Tibial artery (tissue), 4 donors: ENCODE data around the gene CSRP1.
"Not testable (repeated sequence)": the region's sequence is repeated elsewhere in the genome, so short reads cannot be mapped to it uniquely, and the experiment has no call there.

Experiments used
- DNase-seq, 2 donors: peaks; one replicate each; pipeline ENCODE4 v3.0.0-alpha.2; 2019
- H3K27ac ChIP-seq, 2 donors: fragments of 200-600 bp; sonication (generic) in 1 of 2; 1 replicate in 1 of 2; 2 replicates in 1 of 2; pipeline ENCODE4 v1.5.1; 2018 to 2019; ENCODE audit warnings: mild to moderate bottlenecking in 1 of 2
- H3K27me3 ChIP-seq, 2 donors: fragments of 200-600 bp; sonication (generic) in 1 of 2; one replicate each; pipeline versions ENCODE4 v1.5.1 to v1.6.0; 2016 to 2019
- H3K36me3 ChIP-seq, 3 donors: fragments of 200-600 bp; sonication (generic) in 2 of 3; one replicate each; pipeline ENCODE4 v1.5.1; 2016 to 2019; ENCODE audit warnings: mild to moderate bottlenecking in 2 of 3
- H3K4me1 ChIP-seq, 4 donors: fragments of 200-600 bp; sonication (generic) in 2 of 4; 1 replicate in 3 of 4; 2 replicates in 1 of 4; pipeline ENCODE4 v1.5.1; 2016 to 2019
- H3K4me3 ChIP-seq, 2 donors: fragments of 200-600 bp; sonication (generic) in 1 of 2; 1 replicate in 1 of 2; 2 replicates in 1 of 2; pipeline ENCODE4 v1.5.1; 2018 to 2019; ENCODE audit warnings: mild to moderate bottlenecking in 2 of 2
- H3K9me3 ChIP-seq, 3 donors: fragments of 200-600 bp; sonication (generic) in 1 of 3; one replicate each; pipeline ENCODE4 v1.5.1; 2016 to 2019
- CTCF ChIP-seq, 2 experiments: fragments of 200-600 bp in 1 of 2; fragments of 450-650 bp in 1 of 2; IDR thresholded peaks; one replicate each; pipeline ENCODE4 v1.5.1; 2017 to 2019; ENCODE audit warnings: antibody characterized with exemption in 2 of 2, mild to moderate bottlenecking in 1 of 2, moderate library complexity in 1 of 2
- intact Hi-C: fragments of 100-400 bp; cut with DNase I; formaldehyde crosslinking; loops from one replicate; pipeline ENCODE4 v1.15.0; 2023; ENCODE audit warnings: low total_unique reads

CSRP1 gene

GRCh38 chr1:201530741-201531531, 24.0 kb upstream of the CSRP1 start:
- H3K27me3 ChIP-seq, result no peaks in the 10 kb centered on the region
- H3K9me3 ChIP-seq, result no peaks in the 10 kb centered on the region
- H3K36me3 ChIP-seq, result no peaks in the 10 kb centered on the region
- TF ChIP-seq CTCF (IDR thresholded peaks at IDR 0.05), result peak; percentile 90 to 94
- no peak overlapping the region for H3K4me3 ChIP-seq
- intact Hi-C loops, result loop anchor here (2.0 kb wide), 1 partner anchor 174 kb away; no protein-coding TSS in a partner anchor
- H3K4me1 ChIP-seq, result peaks cover 0 to 40% (median 36%) of the 10 kb centered on the region in 4 donors
- peak; percentile 92 to 93 for DNase-seq
- H3K27ac ChIP-seq, result peak overlapping the region; percentile 46 to 47

GRCh38 chr1:201528631-201529252, 21.8 kb upstream of the CSRP1 start:
- no peaks in the 10 kb centered on the region for H3K27me3 ChIP-seq
- TF ChIP-seq CTCF (IDR thresholded peaks at IDR 0.05), result no peak

GRCh38 chr1:201527879-201528278, 21.0 kb upstream of the CSRP1 start:
- no peaks in the 10 kb centered on the region for H3K36me3 ChIP-seq
- H3K27me3 ChIP-seq, result no peaks in the 10 kb centered on the region
- no peak for TF ChIP-seq CTCF (IDR thresholded peaks at IDR 0.05)
- peaks cover 0 to 20% (median 13%) of the 10 kb centered on the region in 4 donors for H3K4me1 ChIP-seq
- H3K9me3 ChIP-seq, result no peaks in the 10 kb centered on the region
- no peak overlapping the region for H3K4me3 ChIP-seq
- intact Hi-C loops, result no loop called here
- no peak for DNase-seq
- H3K27ac ChIP-seq, result no peak overlapping the region

More at GRCh38 chr1:201528631-201529252, 21.8 kb upstream of the CSRP1 start:
- no peaks in the 10 kb centered on the region for H3K9me3 ChIP-seq
- no peak for DNase-seq
- intact Hi-C loops, result no loop called here
- peaks cover 0 to 22% (median 15%) of the 10 kb centered on the region in 4 donors for H3K4me1 ChIP-seq
- H3K4me3 ChIP-seq, result no peak overlapping the region
- H3K27ac ChIP-seq, result no peak overlapping the region
- no peaks in the 10 kb centered on the region for H3K36me3 ChIP-seq

GRCh38 chr1:201525193-201525778, 18.4 kb upstream of the CSRP1 start:
- intact Hi-C loops, result no loop called here
- H3K36me3 ChIP-seq, result no peaks in the 10 kb centered on the region
- H3K27me3 ChIP-seq, result no peaks in the 10 kb centered on the region
- H3K4me3 ChIP-seq, result no peak overlapping the region
- no peak overlapping the region for H3K27ac ChIP-seq
- H3K4me1 ChIP-seq, result peaks cover 0 to under 1% (median 0%) of the 10 kb centered on the region in 4 donors
- H3K9me3 ChIP-seq, result no peaks in the 10 kb centered on the region
- no peak for TF ChIP-seq CTCF (IDR thresholded peaks at IDR 0.05)
- no peak for DNase-seq

GRCh38 chr1:201520046-201520575, 13.2 kb upstream of the CSRP1 start:
- intact Hi-C loops, H3K27ac ChIP-seq, H3K9me3 ChIP-seq, H3K4me1 ChIP-seq, H3K36me3 ChIP-seq, H3K27me3 ChIP-seq, H3K4me3 ChIP-seq: not testable (repeated sequence)
- DNase-seq, result peak in 1 of 2 donors; percentile 13
